ENCODE results near the gene CELF2. TPM values are rescaled to one million over a fixed set of nuclear protein-coding genes. Genes with fewer than 3 reads are reported as not detected.

The CELF2 gene
- total RNA-seq, 3 donors from 2014 or later (not counting 1 experiment from before 2014, with no cell fraction given) = 282 to 298 (median 295) TPM

DNA sequence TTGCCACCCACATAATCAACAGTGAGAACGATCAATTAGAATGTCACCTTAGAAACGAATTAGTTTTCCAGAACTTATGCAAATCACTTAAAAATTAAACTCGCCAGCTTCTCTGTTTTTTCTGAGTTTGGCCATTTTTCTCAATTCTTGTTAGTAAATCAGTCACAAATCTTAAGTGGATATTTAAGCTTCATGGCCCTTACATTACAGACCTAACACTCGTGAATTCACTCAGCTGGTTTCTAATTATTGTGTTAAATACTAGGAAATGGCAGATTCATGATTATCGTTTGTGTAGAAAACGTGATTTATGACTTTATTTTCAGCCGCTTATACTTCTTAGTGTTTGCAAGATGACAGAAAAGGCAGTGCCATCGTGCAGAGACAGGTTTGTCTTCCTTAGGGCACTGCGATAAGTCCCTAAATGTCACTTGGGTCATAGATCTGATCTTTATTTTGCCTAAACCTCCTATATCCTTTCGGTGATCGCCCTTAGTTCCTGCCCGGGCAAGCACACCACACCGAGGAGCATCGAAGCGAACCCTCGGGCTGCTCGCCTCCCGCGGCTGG is 587 bp upstream of the CELF2 start:
- H3K27ac ChIP-seq (ENCODE audit: low read length) = no peak overlapping the region
- 23% methylated on average over 18 of the region's 19 CpGs for WGBS (ENCODE audit: insufficient coverage)
- no peak for ATAC-seq
- intact Hi-C loops (cut with micrococcal nuclease) = no loop called here
- no peaks in the 10 kb centered on the region for H3K36me3 ChIP-seq (ENCODE audit: control insufficient read depth, insufficient read depth, low read length)
- Mint-ChIP-seq H3K27me3 (ENCODE audit: low read depth in 2 of 2) (peaks cover 57 to 85% of the 10 kb centered on the region in 2 donors), H3K36me3 (no peaks in the 10 kb centered on the region), H3K9me3 (no peaks in the 10 kb centered on the region), H3K4me1 (peaks cover 10 to 11% of the 10 kb centered on the region in 2 donors), H3K4me3 (peak overlapping the region; percentile 77), H3K27ac (no peak overlapping the region)
- peaks cover 5% of the 10 kb centered on the region for H3K4me1 ChIP-seq (ENCODE audit: control insufficient read depth, insufficient read depth, low read length)
- TF ChIP-seq, protein P1, sequence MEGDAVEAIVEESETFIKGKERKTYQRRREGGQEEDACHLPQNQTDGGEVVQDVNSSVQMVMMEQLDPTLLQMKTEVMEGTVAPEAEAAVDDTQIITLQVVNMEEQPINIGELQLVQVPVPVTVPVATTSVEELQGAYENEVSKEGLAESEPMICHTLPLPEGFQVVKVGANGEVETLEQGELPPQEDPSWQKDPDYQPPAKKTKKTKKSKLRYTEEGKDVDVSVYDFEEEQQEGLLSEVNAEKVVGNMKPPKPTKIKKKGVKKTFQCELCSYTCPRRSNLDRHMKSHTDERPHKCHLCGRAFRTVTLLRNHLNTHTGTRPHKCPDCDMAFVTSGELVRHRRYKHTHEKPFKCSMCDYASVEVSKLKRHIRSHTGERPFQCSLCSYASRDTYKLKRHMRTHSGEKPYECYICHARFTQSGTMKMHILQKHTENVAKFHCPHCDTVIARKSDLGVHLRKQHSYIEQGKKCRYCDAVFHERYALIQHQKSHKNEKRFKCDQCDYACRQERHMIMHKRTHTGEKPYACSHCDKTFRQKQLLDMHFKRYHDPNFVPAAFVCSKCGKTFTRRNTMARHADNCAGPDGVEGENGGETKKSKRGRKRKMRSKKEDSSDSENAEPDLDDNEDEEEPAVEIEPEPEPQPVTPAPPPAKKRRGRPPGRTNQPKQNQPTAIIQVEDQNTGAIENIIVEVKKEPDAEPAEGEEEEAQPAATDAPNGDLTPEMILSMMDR (IDR thresholded peaks at IDR 0.05) = no peak
- no peaks in the 10 kb centered on the region for H3K9me3 ChIP-seq (ENCODE audit: control insufficient read depth, insufficient read depth, low read length)
- peaks cover 47% of the 10 kb centered on the region for H3K27me3 ChIP-seq (ENCODE audit: control insufficient read depth, insufficient read depth, low read length)
- peak overlapping the region; percentile 3 for H3K4me3 ChIP-seq (ENCODE audit: low read length)
- DNase-seq = peak; percentile 16 to 32

DNA sequence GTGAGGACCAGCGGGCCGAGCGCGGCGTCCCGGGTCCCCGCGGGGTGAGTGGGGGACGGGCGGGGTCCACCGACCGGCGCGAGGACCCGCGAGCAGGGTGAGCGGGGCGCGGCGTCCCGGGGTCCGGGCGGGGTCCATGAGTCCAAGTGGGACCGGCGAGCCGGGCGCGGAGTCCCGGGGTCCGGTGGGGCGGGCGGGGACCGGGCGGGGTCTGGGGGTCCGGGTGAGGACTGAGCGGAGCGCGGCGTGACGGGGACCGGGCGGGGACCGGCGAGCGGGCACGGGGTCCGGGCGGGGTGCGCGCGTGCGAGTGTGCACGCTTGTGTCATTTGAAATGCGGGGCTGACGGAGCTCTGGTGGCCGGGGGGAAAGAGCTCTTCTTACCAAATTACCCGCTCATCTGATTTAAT is 765 bp downstream of the CELF2 start:
- Histone ChIP-seq H3K27ac (ENCODE audit: low read length) (no peak overlapping the region), H3K4me1 (ENCODE audit: control insufficient read depth, insufficient read depth, low read length) (peaks cover 5% of the 10 kb centered on the region), H3K9me3 (ENCODE audit: control insufficient read depth, insufficient read depth, low read length) (no peaks in the 10 kb centered on the region), H3K27me3 (ENCODE audit: control insufficient read depth, insufficient read depth, low read length) (peaks cover 47% of the 10 kb centered on the region), H3K4me3 (ENCODE audit: low read length) (no peak overlapping the region), H3K36me3 (ENCODE audit: control insufficient read depth, insufficient read depth, low read length) (no peaks in the 10 kb centered on the region)
- H3K27me3 Mint-ChIP-seq (ENCODE audit: low read depth in 2 of 2) = peaks cover 56 to 84% of the 10 kb centered on the region in 2 donors
- TF ChIP-seq, protein P1 (IDR thresholded peaks at IDR 0.05) = no peak
- intact Hi-C loops (cut with micrococcal nuclease) = no loop called here
- peak overlapping the region; percentile 68 for H3K4me3 Mint-ChIP-seq
- under 1% methylated on average over 53 of the region's 57 CpGs for WGBS (ENCODE audit: insufficient coverage)
- peak in 2 of 3 donors; percentile 7 to 30 for ATAC-seq
- DNase-seq = peak in 1 of 2 donors; percentile 12
- no peak overlapping the region for H3K27ac Mint-ChIP-seq
- H3K4me1 Mint-ChIP-seq = peaks cover 10 to 11% of the 10 kb centered on the region in 2 donors
- H3K9me3 Mint-ChIP-seq = no peaks in the 10 kb centered on the region
- H3K36me3 Mint-ChIP-seq = no peaks in the 10 kb centered on the region

DNA sequence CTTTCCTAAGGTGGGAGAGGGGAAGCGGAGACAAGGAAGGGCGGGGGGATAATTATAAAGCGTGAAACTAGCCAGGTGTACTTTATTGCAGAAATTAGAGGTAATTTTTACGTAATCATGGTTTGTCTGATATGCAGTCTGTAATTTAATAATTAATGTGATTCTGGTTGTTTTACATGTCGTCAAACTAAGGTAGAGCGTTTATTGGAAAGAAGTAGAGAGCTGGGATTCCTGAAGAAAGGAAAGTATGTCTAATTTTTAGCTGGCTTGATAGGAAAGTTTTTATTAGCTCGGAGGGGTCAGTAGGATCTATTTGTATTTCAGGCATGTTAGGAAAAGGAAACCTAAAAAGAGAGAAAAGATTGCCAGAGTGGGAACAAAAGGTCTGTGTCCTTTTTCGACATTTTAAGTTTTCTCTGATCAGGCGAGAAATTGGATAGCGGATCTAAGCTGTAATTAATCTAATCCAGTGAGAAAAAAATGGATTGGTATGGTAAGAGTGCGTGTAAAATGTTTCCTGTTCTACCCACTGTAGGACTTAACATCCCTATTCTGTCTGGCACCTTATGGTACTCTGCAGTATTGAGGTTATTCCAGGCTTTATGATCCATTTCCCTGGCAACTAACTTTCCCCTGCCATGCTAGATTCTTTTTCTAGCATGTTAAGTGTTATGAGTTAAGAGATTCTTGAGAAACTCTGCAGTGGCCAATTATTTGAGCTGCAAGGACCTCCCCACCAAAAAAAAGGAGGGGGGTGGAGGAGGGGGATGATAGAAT is 1.4 kb downstream of the CELF2 start:
- TF ChIP-seq, protein P1 (IDR thresholded peaks at IDR 0.05) = no peak
- Mint-ChIP-seq H3K36me3 (no peaks in the 10 kb centered on the region), H3K27ac (no peak overlapping the region), H3K4me1 (peaks cover 10 to 11% of the 10 kb centered on the region in 2 donors), H3K9me3 (no peaks in the 10 kb centered on the region), H3K4me3 (peak overlapping the region; percentile 68), H3K27me3 (ENCODE audit: low read depth in 2 of 2) (peaks cover 52 to 77% of the 10 kb centered on the region in 2 donors)
- Histone ChIP-seq H3K27me3 (ENCODE audit: control insufficient read depth, insufficient read depth, low read length) (peaks cover 44% of the 10 kb centered on the region), H3K27ac (ENCODE audit: low read length) (no peak overlapping the region), H3K9me3 (ENCODE audit: control insufficient read depth, insufficient read depth, low read length) (no peaks in the 10 kb centered on the region), H3K36me3 (ENCODE audit: control insufficient read depth, insufficient read depth, low read length) (no peaks in the 10 kb centered on the region), H3K4me1 (ENCODE audit: control insufficient read depth, insufficient read depth, low read length) (peaks cover 5% of the 10 kb centered on the region), H3K4me3 (ENCODE audit: low read length) (no peak overlapping the region)
- no peak for DNase-seq
- intact Hi-C loops (cut with micrococcal nuclease) = no loop called here
- ATAC-seq = no peak
- WGBS (ENCODE audit: insufficient coverage) = 50% methylated on average over 10 of the region's 11 CpGs
